NT2/D1 (cell line): ENCODE results near the gene ELOF1.

Source experiments
- SUZ12 ChIP-seq: IDR thresholded peaks from 2 replicates; pipeline ENCODE4 v1.6.1; 2011; ENCODE audit not compliant: insufficient read length, insufficient read depth; ENCODE audit errors: extremely low read depth
- ZNF274 ChIP-seq: IDR thresholded peaks from 2 replicates; pipeline ENCODE4 v1.6.1; 2011; ENCODE audit warnings: mild to moderate bottlenecking, low read depth, low read length

DNA sequence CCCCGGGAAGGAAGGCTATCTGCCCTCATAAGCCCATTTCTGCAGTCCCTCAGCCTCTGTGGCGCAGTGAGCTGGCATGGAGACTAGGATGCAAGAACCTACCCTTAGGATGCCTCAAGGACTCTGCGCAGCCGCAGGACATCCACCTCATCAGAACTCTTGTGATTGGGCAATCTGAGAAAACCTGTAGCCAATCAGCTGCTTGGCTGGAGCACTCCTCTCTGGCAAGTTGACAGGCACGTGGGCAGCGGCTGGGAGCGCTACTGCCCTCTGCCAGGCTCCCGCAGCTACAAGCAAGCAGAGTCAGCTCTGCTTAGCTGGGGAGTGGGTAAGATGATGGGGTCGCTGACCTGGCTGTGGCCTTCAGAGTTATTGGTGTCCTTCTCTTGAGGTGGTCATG, 28.6 kb downstream of the ELOF1 start:
- TF ChIP-seq ZNF274 (no peak), SUZ12 (no peak)
